ENCODE data around the gene PMM2.

The PMM2 gene

DNA sequence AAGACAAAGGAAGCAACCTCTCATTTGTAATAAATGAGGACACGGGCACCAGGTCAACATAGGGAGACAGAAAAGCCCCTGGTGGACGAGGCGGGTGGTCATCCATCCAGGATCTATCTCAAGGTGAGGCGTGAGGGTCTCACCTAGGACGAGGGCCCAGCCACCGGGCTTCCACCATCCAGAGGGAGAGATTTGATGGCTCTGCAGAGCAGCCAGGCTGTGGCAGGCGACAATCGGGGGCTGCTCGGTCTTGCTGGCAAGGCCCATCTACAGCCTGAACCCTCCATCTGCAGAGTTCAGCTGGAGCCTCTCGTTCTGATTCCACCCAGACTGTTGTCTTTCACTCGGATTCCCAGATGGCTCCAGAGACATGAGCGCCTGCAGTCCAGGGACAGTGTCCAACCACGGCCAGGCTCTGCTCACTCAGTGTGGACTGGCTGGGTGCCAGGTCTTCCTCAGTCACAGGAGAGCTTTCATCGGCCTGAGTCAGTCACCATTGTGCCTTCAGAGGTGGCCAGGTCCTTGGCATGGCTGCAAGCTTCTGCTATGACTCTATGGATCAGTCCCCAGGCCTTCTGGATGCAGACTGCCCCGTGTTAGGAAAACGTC lies 90.4 kb downstream of the PMM2 start:
- peak; percentile 82 for DNase-seq (ENCODE audit: low spot score)

DNA sequence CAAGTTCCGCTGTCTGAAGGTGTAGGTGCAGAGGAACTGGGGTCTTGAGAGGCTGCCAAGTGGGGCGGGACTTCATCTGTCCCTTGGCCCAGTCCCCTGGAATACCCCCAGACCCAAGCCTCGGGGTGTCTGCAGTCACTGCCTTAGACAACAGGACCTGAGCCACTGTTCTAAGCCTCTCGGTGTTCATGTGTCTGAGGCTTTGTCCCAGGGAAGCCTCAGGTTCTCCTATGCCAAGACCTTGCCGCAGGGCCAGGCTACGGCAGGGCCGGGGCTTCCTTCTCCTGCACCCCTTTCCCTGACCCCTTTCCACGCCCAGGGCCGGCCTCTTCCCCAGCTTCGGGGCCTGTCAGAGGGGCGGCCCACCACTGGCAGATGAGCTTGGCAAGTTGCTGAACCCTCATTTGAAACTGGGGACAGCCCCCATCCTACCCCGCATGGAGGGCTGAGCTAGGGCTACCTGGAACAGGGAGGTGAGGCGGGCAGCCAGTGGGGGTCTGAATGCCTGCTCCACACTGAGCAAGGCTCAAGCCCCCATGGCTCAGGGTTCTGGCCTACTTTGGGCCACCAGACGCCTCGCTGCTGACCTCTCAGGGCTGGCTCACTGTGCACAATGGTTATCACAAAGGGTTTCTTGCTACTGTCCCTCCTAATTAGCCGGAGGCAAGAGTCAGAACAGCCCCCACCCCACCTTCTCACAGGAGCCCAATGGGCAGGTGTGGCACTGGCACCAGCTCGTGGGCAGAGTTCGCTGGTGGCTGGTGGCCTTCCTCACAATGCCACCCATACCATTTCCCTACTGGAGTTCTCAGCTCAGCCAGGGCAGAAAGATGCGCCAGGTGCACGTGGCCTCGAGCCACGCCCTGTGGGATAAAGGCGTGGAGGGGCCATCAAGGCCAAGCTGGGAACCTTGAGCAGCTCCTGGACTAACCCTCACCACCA lies 91.6 kb downstream of the PMM2 start:
- DNase-seq (ENCODE audit: low spot score), result no peak

DNA sequence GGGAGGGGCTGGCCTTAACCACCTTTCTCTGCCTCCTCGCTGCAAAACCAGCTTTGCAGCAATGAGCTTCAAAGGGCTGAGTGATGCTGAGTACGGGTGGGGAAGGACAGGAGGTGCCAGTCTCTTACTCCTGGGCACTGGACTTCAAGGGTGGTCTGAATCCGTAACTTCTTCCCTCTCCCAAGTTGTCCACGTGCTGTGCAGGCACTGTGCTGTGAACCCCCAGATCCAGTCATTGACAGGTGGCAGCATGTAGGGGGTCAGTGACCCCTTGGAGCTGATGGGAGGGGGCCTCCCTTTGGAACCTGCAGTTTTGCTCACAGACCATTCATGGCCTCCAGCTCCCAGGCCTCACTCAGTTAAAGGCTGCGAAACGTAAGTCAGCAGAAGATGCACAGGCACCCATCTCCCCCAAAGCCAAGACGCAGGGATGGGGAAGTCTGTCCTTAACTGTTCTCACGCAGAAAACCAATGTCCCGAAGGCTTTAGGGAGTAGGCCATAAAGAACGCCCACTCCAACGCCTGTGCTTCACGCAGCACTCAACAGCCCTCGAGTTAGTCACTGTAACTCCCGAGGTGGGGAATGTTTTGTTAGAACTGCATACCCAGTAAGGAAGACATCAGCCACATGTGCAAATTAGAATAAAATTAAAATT lies 92.4 kb downstream of the PMM2 start:
- DNase-seq (ENCODE audit: low spot score), result no peak

DNA sequence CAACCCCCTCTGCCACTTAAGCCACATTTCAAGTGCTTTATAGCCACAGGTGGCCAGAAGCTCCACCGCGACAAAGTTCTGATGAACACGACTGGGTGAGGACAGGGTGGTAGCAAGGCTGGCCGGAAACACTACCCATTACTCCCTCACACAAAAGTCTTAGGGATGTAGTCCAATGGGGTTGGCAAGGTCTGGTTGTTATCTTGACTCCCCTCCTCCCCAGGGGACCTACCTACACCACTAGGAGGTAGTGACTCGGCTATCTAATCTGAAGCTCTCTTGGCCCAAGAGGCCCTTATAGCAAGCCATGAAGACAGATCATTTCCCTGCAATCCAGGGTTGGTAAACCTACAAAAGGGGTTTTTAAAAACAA lies 92.9 kb downstream of the PMM2 start:
- DNase-seq (ENCODE audit: low spot score), result no peak

DNA sequence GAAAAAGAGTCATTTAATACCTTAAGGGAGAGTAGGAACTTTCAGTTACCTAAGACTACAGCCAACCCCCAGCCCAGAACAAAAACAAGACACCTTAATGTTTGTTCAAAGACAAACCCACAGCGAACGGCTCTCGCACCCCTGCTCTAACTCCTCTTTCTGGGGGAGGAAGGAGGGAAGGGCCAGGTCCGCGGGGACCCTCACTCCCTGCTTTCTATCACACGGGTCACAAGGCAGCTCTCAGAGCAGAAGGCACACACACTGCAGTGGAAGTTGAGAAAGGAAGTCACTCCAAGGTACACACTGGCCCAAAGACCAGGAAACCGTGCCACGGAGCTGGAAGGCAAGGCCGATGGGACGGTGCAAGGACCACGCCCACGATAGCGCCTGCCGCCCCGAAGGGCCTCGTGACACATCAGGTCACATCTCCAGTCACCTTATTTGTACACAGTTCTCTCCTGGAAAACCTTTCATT lies 94.5 kb downstream of the PMM2 start:
- DNase-seq (ENCODE audit: low spot score), result no peak

DNA sequence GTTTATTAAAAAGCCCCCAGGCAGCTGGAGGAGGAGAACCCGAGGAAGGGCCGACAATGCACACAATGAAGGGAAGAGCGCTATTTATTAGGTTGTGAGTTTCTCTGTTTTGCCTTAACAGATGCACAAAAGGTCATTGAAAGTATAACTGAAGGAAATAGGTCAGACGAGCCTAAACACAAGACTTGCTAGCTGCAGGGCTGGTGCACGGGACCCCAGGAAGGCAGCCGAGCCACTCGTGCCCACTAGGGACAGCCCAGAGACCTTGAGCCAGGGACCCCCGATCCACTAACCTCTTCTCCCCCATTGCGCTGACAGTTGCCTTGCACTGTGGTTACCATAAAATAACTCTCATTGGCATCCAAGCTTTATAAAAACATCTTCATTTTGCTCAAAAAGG lies 95.8 kb downstream of the PMM2 start:
- DNase-seq (ENCODE audit: low spot score), result no peak

DNA sequence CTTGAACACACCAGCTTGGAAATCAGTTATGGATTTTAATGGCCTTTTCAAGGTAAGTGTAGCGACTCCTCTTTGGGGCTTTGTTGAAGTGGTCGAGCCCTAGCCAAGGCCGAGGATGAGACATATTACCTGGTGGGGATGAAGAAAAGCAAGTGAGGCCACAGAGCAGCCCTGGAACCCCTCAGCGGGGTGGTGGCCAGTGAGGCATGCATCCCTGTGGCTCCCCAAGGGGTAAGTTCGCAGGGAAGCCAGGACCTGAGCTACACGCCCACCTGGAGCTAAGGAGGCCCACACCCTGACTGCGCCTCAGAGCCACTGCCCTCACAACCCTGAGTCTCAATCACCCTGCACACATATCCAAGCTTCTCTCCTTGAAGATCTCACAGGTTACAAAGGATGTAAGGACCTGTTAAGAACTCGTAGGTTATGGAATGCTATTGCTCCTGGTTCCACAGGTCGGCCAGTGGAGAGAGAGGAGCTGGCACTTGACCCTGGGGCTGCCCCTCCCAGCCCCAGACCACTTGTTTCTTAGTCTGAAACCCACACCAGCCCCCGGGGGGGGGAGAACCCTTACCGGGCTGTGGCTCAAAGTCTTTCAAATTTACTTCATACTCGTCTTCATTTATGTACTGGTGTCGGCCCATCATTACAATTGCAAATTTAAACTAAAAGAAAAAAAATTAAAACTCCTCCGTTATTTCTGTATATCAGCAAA lies 96.5 kb downstream of the PMM2 start:
- DNase-seq (ENCODE audit: low spot score), result no peak

DNA sequence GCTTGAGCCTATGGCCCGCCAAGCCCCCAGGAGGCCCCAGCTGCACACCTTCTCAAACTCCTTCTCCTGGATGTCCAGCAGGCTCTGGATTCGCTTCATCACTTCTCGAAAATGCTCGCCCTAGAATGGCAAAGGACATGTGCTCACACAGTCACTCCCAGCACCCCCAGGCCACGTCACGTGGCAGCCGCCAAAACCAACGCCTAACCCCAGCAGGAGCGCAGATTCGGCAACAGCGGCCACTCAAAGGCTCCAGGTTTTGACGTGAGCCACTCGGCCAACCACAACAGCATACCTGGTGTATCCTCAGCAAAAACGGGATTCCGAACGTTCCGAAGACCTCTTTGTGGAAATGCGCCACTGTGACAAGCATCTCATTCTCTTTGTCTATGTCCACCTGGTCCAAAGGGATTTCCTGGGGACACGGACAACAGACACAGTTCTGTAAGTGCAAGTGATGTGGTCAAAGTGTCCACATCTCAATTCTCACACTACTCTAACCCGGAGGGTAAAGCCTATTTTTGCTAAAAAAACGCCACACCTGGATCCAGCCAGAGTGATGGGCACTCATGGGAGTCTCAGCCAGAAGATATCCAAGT lies 97.2 kb downstream of the PMM2 start:
- no peak for DNase-seq (ENCODE audit: low spot score)

DNA sequence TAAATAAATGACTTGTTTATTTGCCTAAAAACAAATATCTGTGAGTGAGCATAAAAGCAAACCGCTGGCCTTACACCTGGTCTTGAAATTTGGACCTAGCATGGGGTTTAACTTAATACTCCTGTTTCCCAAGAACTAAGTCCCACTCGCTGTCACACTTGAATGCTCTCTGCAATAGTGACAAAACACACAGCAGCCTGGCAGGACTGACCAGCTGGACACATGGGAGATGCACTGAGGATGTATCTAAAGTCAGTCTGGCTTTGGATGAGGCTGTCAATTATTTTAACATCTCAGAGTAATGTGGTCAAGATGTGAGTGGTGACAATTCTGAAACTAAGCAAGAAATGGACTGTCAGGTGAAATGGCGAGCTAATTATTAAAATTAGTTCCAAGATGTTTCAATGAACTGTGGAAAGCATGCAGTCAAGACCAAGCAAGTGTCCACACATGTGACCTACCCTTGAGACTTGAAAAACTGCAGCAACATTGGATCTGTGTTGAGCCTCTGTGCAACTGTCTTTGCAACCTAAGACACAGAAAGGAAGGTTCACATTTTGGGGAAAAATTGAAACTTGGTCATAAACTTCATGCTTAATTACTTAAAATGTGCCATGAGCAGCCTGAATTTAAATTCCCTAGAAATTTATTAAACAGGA lies 101.2 kb downstream of the PMM2 start:
- no peak for DNase-seq (ENCODE audit: low spot score)
